ENCODE measurements around the gene SMC6.

The SMC6 gene

DNA sequence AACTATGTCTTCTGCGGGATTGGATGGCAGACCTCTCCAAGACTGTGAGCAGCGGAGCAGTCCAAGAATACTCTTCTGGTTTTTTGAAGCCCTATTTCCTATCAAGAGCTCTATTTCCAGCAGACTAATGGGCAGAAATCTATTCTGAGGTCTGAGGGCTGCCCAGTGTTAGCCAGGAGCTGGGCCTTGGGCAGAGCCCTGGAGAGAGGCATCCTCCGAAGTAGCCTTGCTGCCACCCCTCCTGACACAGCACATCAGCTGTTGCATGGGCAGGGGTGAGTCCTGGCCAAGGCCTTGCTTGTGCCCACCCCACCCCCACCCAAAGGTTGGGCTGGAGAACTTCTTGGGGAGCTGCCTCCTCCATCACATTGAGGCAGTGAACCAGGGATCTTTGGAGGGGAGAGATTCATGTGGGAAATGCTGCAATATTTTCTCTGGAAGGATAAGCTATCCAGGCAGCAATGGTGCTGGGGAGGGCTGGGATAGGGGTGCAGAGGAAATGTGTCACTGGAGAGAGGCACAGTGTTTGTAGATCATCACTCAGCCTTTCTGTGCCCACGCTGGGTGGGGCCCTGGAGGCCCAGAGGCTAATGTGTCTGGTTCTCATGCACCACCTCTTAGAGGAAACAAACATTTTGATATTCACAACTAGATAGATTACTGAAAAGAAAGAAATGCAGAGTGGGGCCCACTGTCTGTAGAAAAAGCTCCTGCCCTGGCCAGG is 108.5 kb downstream of the SMC6 start:
- no peak for DNase-seq

DNA sequence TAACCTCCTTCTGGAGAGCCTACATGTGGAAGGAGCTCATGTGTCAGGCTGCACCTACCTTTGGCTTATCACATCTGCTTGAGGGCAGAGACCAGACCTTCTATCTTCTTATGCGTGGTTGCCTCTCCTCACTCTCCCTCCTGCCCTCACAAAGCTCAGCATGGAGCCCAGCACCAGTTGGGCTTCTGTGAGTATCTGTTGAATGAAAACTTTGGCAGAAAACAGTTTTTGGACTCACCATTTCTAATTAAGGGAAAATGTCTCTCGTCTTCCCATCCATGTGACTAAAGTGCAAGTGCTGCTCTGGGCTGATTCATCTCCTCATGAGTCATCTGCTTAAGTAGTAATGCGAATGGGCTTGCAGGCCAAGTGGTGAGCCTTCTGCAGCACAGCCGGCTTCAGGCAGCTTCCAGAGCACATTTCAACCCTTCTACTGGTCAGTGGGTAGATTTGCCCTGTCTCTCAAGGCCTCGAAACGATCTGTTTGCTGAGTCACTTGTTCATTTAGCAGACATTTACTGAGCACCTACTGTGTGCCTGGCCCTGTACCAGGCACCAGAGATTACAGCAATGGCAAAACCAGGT is 110.5 kb downstream of the SMC6 start:
- DNase-seq = peak in 1 of 2 donors; percentile 46

DNA sequence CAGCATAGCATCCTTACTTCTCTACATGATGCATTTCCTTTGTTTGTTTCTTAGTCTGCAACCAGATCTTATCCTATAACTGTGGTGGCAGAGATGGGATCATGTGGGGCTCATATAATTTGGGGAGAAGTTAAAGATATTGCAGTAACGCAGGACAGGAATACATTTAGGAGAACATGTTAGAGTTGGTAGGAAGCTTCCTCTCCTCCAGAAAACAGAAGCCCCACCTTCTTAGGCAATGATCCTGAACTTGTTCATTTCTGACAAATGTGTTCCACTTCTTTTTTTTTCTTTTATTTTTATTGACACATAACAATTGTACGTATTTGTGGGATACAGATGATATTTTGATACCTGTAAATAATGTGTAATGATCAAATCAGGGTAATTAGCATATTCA is 113.2 kb downstream of the SMC6 start:
- no peak for DNase-seq

DNA sequence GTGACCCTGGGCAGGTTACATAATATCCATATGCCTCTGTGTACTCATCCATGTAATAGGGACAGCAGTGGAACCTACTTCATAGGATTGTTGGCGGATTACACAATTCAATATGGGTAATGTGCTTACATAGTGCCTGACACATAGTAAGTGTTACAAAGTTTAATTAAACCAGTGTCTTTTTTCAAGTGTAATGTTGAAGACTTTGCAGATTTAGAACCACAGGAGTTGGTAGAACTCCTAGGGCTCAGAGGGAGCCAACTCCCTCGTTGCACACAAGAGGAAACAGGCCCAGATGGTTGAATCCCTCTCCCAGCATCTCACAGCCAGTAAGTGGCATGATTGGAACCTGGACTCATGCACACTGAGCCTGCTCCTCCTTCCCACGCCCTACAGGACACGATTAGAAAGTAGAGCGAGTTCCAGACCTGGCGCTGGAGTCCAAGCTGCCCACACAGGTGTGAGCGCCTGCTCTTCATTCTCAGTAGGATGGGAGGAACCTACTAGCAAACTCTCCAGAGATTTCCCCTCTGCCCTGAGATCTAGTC is 115.3 kb downstream of the SMC6 start:
- DNase-seq = no peak

DNA sequence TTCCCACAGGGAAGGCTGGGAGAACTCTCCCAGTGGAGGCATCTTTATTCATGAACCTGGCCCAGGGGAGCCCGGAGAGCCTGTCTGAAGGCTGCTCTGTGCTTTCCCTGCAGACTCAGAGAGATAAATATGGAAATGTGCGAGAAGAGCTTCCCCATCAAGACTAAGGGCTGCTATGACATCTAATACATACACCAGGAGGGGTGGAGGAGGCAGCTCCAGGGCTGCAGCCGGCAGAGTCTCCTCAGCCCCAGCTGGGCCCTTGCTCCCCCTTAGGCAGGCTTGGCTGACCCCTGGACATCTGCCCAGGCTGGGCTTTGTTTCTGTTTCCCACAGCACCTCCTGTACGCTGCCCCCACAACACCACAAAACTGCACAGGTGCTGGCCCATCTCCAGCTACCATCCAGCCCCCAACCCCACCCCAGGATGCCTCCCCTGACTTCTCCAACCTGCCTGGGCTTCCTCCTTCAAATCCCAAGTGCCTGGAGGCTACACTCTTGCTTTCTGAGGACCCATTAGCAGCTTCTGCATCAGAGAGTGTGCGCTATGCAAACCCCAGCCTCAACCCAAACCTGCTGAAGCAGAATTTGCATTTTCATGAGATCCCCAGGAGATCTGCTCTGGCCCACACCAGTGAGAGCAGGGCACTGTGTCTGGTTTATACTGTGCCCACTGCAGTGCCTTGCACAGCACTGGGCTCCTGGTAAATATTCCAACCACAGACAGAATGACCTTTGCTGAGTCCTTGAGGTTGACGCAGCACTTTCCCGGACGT is 116.3 kb downstream of the SMC6 start:
- DNase-seq = no peak

DNA sequence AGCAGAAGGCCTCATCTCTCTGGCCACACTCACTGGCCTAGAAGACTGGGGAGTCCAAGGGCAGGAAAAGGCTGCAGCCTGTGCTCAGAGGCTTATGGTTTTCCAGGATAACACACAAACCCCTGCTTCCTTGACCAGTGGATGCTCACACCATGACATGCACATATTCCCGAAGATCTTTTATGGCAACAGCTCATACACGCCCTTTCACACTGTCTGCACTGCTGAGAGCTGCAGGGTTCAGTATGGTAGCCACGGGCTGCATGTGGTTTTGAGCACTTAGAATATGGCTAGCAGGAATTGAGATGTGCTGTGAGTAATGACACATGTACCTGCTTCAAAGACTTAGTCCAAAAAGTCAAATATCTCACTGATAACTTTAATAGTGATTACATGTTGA is 117.4 kb downstream of the SMC6 start:
- DNase-seq = no peak

DNA sequence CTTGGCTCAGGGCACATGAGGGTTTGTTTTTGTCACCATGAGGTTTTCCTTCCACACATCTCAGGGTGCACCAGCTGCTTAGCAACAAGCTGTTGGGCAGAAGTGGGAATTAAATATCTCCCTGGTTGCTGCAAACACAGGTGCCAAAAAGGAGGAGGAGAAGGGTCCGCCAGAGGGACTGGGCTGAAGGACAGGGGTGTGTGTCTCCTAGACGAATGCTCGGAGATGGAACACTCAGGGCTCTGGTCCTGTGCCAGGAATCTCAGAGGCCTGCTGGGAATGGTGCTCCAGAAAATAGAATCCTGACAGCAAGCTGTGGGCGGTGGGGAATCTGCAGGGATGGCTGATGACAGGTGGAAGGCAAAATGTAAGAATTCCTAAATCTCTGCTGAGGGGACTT is 118.6 kb downstream of the SMC6 start:
- no peak for DNase-seq

DNA sequence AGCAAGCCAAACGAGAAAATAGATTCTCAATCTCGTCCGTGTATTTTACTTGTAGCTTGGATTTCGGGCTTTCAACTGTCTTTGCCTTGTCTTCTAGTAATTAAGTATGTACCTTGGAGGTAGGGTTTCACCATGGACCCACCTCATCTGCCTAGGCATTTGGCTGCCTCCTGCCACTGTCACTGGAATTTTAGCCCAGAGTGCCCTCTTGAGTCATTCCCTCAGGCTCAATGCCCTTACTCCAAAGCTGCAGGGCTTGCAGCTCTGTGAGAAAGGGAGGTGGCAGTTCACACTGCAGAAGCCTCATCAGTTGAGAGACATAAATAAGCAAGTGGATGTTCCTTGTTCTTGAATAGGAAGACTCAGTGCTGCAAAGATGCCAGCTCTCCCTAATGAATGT is 123.5 kb downstream of the SMC6 start:
- DNase-seq = no peak

DNA sequence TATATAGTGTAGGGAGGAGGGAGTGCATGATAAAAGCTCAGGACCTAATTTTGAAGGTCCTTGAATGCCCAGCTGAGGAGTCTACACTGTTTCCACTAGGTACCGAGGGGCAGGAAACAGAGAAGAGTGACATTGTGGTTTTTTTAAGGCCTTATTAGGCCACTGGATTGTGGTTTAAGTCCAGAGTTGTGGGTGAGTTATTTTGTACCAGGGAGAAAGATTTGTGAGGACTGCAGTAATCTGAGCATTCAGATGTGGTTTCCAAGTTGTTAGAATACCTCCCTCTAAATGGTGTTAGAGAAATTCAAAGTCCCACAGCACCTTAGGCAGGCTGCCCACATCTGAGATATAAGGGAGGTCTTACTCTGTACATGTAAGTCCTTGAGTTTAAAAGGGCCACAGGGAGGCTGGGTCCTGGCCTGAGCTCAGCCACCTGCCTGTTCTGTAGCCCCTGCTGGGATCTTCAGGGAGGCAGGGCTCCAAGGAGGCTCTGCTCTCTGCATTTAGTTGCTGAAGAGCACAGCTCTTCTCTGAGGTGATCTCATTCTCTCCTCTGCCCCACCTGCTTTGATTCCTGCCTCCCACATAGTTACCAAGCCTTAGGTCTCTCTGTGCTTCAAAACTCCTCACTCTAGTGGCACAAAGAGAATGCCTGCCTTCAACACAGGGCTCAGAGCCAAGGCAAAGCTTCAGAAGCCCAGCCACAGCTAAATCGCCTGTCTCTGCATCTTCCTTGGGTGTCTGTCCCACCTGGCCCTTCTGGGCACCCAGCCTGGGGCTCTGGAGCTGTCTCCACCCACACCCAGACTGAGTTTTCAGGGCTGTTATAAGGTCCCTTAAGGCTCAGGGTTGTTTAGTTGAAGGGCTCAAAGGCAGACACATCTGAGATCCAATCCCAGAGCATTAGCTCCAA is 125.0 kb downstream of the SMC6 start:
- DNase-seq = no peak

DNA sequence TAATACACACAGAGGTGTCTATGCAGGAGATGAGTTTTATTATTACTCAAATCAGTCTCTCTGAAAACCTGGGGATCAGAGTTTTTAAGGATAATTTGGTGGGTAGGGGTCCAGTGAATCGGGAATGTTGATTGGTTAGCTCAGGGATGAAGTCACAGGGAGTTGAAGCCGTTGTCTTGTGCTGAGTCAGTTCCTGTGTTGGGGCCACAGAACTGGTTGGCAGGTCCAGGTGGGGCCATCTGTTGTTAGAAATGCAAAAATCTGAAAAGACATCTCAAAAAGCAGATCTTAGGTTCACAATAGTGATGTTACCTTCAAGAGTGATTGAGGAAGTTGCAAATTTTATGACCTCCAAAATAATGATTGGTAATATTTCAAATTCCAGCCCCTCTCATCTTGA is 126.2 kb downstream of the SMC6 start:
- no peak for DNase-seq

DNA sequence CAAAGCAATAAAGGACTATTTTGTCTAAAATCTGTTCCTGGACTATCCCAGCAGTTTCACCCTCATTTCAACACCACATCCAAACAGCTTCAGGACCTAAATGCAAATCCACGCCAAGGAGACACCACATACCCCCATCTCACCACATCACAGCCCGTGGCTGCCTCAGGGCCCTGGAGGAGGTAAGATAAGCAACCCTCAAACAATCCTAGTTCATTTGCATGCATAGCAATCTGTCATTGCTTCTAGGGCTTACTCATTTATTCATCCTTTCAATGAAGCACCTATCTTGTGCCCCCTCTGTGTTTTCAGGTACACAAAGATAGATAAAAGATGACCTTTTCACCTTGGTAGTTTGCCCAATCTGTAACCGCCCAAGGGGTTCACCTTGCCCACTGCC is 126.6 kb downstream of the SMC6 start:
- DNase-seq = no peak

DNA sequence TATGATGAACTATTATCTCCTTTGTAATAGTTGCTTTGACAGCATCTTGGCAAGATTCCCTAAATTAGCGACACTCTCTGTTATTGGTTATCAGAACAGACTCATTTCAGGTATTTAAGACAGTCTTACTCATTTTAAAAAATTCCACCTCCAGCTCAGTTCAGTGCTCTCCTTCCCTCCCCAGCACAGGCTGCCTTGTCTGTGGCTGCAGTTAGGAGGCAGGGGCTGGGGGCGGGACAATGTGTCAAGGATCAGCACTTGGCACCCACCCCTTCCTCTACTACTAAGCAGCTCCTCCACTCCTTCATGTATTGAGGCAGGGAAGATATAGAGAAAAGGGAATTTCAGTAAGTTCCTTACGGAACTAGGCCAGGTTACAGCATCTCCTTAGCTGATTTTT is 128.2 kb downstream of the SMC6 start:
- DNase-seq = no peak

DNA sequence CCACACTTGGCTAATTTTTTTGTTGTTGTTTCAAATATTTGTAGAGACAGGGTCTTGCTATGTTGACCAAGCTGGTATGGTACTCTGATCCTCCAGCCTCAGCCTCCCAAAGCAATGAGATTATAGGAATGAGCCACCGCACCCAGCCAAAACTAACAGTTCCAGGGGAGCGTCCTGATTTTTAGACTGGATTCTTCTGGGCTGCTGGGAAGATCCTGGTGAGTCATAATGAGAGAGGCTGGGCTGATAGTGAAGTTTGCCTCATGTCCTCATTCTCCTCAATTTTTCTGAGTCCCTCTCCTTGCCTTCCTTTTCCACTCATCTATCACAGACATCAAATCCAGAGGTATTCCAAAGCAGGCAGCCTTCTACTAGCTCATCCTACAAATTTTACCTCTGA is 131.8 kb downstream of the SMC6 start:
- no peak for DNase-seq

DNA sequence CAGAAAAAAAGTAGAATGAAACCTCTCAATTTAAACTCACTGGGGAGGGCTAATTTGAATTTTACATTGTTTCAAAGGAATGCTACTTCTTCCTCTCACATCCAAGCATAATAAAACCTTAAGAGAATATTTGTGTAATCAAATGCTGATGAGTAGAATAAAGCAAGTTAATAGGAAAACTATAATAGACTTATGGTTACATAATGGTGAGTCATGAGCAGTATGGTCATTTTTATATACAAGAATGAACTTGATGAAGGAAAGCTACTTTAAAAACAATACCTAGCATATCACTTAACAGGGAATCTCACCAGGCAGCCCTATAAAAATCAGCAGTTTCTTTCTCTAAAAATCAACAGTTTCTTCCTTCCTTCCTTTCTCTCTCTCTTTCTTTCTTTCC is 132.8 kb downstream of the SMC6 start:
- no peak for DNase-seq

DNA sequence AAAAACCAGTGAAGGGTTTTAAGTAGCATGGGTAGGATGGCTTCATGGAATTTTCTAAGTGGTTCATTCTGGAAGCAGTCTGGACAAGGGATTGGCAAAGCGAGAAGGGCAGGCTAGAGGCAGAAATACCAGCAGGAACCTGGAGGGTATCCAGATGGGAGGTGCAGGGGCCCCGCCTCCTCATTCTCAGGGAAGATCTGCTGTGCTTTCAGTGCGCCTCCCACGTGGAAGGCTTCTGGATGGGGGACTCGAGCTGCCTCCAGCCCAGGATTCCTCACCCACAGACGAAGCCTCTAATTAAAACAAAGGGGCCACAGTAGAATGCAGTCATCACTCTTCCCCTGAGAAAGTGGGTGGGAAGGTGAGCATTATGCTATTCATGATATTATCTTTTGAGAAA is 133.3 kb downstream of the SMC6 start:
- DNase-seq = no peak

DNA sequence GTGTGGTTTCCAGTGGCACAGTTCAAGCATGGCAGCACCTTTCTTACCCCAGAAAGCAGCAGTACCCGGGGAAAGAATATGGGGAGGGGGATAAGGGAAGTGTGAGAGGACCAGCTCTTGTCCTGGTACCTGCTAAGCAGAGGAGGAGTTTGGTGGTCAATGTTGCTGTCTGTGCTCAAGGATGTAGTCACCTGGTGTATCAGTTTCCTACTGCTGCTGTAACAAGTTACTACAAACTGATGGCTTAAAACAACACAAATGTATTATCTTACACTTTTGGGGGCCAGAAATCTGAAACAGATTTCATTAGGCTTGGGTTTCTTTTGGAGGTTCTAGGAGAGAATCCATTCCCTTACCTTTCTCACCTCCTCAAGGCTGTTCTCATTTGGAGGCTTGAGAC is 135.7 kb downstream of the SMC6 start:
- no peak for DNase-seq

DNA sequence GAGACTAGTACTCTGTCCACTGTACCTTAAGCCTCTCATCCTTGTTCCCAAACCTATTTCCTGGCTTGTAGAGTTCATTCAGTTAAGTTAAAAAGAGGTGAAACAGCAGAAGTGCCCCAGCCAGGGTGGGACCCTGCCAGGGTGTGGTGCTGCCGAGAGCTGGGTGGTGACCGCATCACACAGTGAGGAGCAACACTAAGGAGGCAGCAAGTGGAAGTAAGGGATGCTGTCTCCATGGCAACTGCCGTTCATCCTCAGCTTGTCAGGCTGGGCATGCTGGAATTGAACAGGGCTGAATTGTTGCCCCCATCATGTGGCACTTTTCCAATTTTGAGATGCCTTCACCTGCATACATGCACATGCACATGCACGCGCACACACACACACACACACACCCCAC is 136.1 kb downstream of the SMC6 start:
- no peak for DNase-seq

DNA sequence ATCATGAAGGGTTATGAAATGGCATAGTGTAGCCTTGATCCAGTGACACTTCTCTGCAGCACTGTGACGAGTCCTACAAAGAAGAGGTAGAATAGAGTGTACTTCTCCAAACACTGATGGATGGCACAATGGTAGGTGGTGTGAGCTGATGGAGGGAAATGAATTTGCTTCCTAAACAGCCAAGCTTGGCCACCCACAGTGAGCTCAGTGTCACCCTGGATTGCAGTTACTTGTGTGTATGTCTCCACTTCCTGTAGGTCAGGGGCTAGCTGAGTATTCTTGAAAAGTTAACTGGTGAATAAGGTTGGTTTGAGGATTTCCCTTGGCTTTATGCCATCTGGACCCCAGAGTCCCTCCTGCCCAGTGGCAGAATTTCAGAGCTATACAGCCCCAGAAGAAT is 137.2 kb downstream of the SMC6 start:
- no peak for DNase-seq

DNA sequence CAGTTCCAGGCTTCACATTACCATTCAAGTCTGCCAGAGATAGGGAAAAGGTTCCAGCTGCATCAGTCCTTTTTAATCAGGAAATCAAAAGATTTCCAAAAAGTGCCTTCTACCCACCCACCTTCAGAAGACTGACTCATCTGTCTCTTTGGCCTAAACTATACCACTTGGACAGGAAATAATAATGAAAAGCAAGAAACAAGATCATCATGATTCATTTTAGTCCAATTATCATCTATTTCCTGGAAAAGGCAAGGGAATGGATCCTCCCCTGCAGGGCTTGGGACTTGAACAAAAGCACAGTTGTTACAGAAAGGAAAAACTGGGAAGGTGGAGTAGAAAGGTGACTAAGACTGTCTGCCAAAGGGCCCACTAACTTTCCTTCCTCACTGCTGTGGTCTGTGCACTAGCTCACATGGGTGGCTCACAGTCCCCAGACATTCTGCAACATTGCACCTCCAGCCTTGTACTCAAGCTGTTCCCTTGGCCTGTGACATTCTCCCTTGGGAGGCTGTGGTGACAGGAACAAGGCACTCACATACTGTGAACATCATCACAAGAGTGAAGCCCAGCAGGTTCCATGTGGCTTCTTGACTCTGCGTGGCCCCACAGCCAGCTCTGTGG is 137.8 kb downstream of the SMC6 start:
- DNase-seq = no peak

DNA sequence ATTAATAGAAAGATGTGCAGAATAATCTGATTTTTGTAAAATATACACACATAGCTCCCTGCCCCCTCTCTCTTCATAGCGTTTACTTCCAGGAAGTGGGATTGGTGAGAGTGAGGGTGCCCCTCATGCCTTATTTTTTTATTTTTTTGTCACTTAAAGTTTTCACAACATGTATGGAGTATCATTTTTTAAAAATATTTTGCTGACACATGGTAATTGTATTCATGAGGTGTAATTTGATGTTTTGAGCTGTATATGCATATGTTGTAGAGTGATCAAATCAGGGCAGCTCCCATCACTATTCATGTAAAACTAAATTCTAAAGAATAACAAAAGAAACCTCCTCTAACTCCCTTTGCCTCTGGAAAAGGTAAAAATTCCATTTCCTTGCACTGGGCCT is 138.5 kb downstream of the SMC6 start:
- no peak for DNase-seq

DNA sequence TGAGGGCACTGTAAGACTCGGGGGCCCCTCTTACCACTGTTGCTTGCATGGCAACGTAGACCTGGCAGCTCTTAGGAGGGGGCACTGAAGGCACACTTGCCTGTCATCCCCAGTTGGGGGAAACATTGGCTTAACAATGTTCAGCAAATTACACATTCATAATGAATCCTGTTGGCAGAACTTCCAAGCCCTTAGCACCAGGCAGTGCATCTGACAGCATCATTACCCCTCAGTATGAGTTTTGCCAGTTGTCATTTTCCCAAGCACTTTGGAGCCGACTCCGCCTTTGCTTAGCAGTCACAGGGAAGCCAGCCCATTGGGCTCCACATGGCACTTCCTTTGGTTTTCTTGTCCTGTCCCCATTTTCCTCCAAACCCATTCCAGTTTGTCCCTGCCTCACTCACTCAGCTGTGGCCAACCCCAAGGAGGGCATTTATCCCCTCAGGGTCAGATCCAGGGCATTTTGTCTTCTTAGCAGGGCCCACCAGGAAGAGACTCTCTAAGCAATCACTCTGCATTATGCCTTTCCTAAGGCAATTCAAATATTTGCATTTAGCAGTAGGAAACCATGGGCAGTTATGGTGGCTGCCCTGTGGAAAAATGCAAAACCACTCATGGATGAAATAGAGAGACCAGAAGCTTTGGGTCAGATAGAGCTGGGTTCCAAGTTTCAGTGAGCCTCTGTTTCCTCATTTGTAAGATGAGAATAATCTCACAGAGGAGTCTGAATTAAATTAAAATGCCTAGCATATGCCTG is 139.3 kb downstream of the SMC6 start:
- DNase-seq = no peak
